KMS-11 (cell line): ENCODE data around the gene KANSL1.
"Not testable (repeated sequence)": the region's sequence is repeated elsewhere in the genome, so short reads cannot be mapped to it uniquely, and the experiment has no call there.

Experiments
- H2AFZ ChIP-seq: fragments of 200-600 bp; sonication (generic); 2 replicates; pipeline ENCODE4 v1.6.1; 2016; ENCODE audit warnings: antibody characterized with exemption, mixed run types, low read depth
- H3K27ac ChIP-seq: fragments of 200-600 bp; sonication (generic); 2 replicates; pipeline ENCODE4 v1.6.1; 2016; ENCODE audit warnings: mild to moderate bottlenecking, mixed run types
- H3K27me3 ChIP-seq: fragments of 200-600 bp; sonication (generic); 2 replicates; pipeline ENCODE4 v1.6.1; 2017; ENCODE audit warnings: mild to moderate bottlenecking, low read depth, mixed run types, moderate library complexity; ENCODE audit not compliant: insufficient read depth
- H3K36me3 ChIP-seq: fragments of 200-600 bp; sonication (generic); 2 replicates; pipeline ENCODE4 v1.6.1; 2017; ENCODE audit warnings: mild to moderate bottlenecking, mixed run types; ENCODE audit not compliant: insufficient read depth
- H3K4me1 ChIP-seq: fragments of 200-600 bp; sonication (generic); 2 replicates; pipeline ENCODE4 v1.6.1; 2016; ENCODE audit warnings: mild to moderate bottlenecking, low read depth, mixed run types; ENCODE audit not compliant: poor library complexity, severe bottlenecking
- H3K4me2 ChIP-seq: fragments of 200-600 bp; sonication (generic); 2 replicates; pipeline ENCODE4 v1.7.0; 2016; ENCODE audit warnings: mild to moderate bottlenecking, mixed run types
- H3K4me3 ChIP-seq: fragments of 200-600 bp; sonication (generic); IDR thresholded peaks from 2 replicates; pipeline ENCODE4 v1.6.1; 2017; ENCODE audit warnings: low read depth, low read length, mixed read lengths; ENCODE audit not compliant: insufficient read depth
- H3K79me2 ChIP-seq: fragments of 200-600 bp; sonication (generic); 2 replicates; pipeline ENCODE4 v1.6.1; 2016; ENCODE audit warnings: low read depth, mixed run types; ENCODE audit not compliant: insufficient read depth
- H3K9ac ChIP-seq: fragments of 200-600 bp; sonication (generic); 2 replicates; pipeline ENCODE4 v1.6.1; 2016; ENCODE audit warnings: mild to moderate bottlenecking, mixed run types
- H4K20me1 ChIP-seq: fragments of 200-600 bp; sonication (generic); 2 replicates; pipeline ENCODE4 v1.6.1; 2016; ENCODE audit warnings: mild to moderate bottlenecking, mixed run types; ENCODE audit not compliant: insufficient read depth
- TF ChIP-seq, protein P1 (sequence below): fragments of 200-600 bp; sonication (generic); conservative IDR thresholded peaks from 2 replicates; pipeline ENCODE4 v1.6.1; 2017; ENCODE audit warnings: low read depth, mild to moderate bottlenecking, antibody characterized with exemption, low read length, moderate library complexity, mixed read lengths

The KANSL1 gene

DNA sequence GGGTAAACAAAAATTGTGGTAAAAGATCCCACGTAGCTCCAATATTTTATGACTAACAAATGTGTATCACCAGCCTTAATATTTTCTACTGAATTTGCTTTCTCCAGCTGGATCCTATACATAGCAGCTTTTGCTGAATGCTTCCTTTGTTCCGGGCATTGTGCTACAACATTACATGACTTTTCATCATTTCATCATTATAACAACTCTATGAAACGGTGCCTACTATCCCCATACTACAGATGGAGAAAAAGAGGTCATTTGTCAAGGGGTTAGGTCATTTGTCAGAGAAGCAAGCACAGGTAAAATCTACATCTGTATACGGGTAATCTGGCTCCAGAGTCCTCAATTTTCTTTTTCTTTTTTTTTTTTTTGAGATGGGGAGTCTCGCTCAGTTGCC, 74.3 kb downstream of the KANSL1 start:
- Histone ChIP-seq H3K36me3 (no peaks in the 10 kb centered on the region), H3K79me2 (peaks cover 96% of the 10 kb centered on the region), H2AFZ (no peak overlapping the region), H3K4me3 (no peak overlapping the region), H3K27me3 (no peaks in the 10 kb centered on the region), H3K4me2 (peak overlapping the region; percentile 58), H3K9ac (no peak overlapping the region), H3K4me1 (peaks cover 97% of the 10 kb centered on the region), H4K20me1 (no peaks in the 10 kb centered on the region; the same call in none of the 2 replicates), H3K27ac (peak overlapping the region; percentile 68; the same call in 1 of the 2 replicates)
- TF ChIP-seq, protein P1, sequence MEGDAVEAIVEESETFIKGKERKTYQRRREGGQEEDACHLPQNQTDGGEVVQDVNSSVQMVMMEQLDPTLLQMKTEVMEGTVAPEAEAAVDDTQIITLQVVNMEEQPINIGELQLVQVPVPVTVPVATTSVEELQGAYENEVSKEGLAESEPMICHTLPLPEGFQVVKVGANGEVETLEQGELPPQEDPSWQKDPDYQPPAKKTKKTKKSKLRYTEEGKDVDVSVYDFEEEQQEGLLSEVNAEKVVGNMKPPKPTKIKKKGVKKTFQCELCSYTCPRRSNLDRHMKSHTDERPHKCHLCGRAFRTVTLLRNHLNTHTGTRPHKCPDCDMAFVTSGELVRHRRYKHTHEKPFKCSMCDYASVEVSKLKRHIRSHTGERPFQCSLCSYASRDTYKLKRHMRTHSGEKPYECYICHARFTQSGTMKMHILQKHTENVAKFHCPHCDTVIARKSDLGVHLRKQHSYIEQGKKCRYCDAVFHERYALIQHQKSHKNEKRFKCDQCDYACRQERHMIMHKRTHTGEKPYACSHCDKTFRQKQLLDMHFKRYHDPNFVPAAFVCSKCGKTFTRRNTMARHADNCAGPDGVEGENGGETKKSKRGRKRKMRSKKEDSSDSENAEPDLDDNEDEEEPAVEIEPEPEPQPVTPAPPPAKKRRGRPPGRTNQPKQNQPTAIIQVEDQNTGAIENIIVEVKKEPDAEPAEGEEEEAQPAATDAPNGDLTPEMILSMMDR: no peak

DNA sequence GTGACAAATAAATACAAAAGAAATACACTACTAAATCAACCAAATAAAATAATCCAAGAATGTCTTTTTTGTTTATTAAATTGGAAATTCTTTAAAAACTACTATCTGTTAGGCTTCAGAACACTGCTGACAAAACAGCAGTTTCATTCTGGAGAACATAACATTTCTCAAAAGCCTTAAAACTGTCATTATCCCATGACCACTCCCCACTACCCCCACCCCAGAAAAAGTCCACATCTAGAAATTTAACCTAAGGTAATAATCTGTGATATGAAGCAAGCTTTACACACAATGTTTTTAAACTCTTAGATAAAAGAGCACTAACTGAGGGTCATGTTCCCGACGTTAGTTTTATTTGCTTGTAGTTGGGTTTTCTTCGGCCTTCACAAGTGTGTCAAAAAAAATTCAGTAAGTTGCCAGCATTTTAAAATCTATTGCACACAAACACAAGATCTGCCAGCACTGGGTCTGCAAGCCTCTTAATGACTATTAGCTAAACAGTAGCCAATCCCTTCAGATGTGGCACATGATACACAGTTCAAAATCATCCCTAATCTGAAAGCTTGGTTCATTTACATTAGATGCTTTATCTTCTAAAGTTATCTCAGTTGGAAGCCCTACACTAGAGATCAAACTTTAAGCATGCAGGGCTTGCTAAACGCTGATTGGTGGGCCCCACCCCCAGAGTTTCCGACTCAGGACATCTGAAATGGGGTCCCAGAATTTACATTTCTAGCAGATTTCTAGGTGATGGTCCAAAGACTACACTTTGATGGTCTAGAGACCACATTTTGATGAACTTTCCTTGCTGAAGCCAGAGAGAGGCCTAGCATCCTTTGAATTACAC, 75.2 kb downstream of the KANSL1 start:
- Histone ChIP-seq H3K4me3 (no peak overlapping the region), H3K79me2 (peaks cover 96% of the 10 kb centered on the region), H4K20me1 (no peaks in the 10 kb centered on the region; the same call in none of the 2 replicates), H3K9ac (no peak overlapping the region), H3K36me3 (no peaks in the 10 kb centered on the region), H3K27ac (peak overlapping the region; percentile 68; the same call in 1 of the 2 replicates), H3K4me2 (peak overlapping the region; percentile 58; the same call in 1 of the 2 replicates), H3K4me1 (peaks cover 97% of the 10 kb centered on the region), H3K27me3 (no peaks in the 10 kb centered on the region), H2AFZ (no peak overlapping the region)
- TF ChIP-seq, protein P1: no peak

DNA sequence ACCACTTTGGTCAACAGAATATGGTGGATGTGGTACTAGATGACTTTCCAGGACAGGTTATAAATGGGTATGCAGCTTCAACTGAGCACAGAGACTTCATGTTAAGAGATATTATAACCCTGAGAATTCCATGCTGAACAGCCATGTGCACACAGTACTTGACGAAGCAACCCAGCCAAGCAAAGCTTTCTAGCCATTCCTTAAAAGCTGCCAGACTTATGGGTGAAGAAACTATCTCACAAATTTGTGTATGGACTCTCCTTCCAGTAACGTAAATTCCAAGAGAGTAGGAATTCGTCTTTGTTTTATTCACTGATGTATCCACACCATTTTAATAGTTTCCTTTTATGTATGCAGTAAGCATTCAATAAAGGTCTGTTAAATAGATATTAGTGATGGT, 76.1 kb downstream of the KANSL1 start:
- no peaks in the 10 kb centered on the region; the same call in none of the 2 replicates for H4K20me1 ChIP-seq
- peak overlapping the region; percentile 58; the same call in 1 of the 2 replicates for H3K4me2 ChIP-seq
- TF ChIP-seq, protein P1: no peak
- H3K4me3 ChIP-seq: no peak overlapping the region
- H3K9ac ChIP-seq: no peak overlapping the region
- H3K27ac ChIP-seq: no peak overlapping the region
- H3K79me2 ChIP-seq: peaks cover 95% of the 10 kb centered on the region
- H2AFZ ChIP-seq: no peak overlapping the region
- H3K4me1 ChIP-seq: peaks cover 88% of the 10 kb centered on the region
- H3K27me3 ChIP-seq: no peaks in the 10 kb centered on the region
- H3K36me3 ChIP-seq: no peaks in the 10 kb centered on the region

DNA sequence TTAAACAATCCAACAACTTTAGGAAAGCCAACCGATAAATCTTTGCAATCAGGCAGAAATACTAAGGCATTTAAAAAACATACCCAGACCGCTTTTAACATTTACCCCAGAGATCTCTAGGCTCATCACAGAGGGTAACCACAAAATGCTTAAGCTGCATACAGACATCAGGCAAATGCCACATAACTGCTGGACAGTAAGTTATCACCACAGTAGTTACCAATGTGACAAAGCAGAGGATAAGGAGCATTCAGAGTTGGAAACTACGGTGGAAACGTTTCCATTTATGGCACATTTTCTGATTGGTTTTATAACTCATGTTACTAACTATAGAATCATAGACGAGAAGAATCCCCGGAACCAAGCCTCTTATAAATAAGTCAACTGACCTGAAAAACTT, 77.5 kb downstream of the KANSL1 start:
- no peaks in the 10 kb centered on the region for H3K27me3 ChIP-seq
- TF ChIP-seq, protein P1: no peak
- no peak overlapping the region for H3K4me3 ChIP-seq
- H3K36me3 ChIP-seq: no peaks in the 10 kb centered on the region
- H4K20me1 ChIP-seq: peaks cover 11% of the 10 kb centered on the region
- no peak overlapping the region for H3K9ac ChIP-seq
- H3K4me2 ChIP-seq: no peak overlapping the region
- no peak overlapping the region for H2AFZ ChIP-seq
- peaks cover 94% of the 10 kb centered on the region for H3K79me2 ChIP-seq
- peaks cover 85% of the 10 kb centered on the region for H3K4me1 ChIP-seq
- H3K27ac ChIP-seq: no peak overlapping the region

DNA sequence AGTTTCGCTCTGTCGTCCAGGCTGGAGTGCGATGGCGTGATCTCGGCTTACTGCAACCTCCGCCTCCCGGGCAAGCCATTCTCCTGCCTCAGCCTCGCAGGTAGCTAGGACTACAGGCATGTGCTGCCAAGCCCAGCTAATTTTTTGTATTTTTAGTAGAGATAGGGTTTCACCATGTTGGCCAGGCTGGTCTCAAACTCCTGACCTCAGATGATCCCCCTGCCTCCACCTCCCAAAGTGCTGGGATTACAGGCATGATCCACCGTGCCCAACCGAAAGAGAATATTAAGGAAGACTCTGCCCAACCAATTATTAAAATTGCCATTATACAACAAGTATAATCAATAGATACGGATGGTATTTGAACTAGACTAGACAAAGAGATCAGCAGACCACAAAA, 82.0 kb downstream of the KANSL1 start:
- H3K36me3 ChIP-seq, H3K27me3 ChIP-seq, H3K9ac ChIP-seq, H2AFZ ChIP-seq, H3K27ac ChIP-seq, H3K4me3 ChIP-seq: not testable (repeated sequence)
- H3K4me1 ChIP-seq: peaks cover 84% of the 10 kb centered on the region
- peak overlapping the region; percentile 4; the same call in 1 of the 2 replicates for H3K4me2 ChIP-seq
- H3K79me2 ChIP-seq: peaks cover 99% of the 10 kb centered on the region
- peaks cover 32% of the 10 kb centered on the region for H4K20me1 ChIP-seq
